GM12801 (cell line): ENCODE measurements around the gene PCGF1.

Experiments
- TF ChIP-seq, protein P1 (sequence below): IDR thresholded peaks from one replicate; pipeline ENCODE4 v1.5.1; 2011; ENCODE audit warnings: control low read depth; ENCODE audit not compliant: insufficient read length; ENCODE audit errors: extremely low read depth

Gene PCGF1

DNA sequence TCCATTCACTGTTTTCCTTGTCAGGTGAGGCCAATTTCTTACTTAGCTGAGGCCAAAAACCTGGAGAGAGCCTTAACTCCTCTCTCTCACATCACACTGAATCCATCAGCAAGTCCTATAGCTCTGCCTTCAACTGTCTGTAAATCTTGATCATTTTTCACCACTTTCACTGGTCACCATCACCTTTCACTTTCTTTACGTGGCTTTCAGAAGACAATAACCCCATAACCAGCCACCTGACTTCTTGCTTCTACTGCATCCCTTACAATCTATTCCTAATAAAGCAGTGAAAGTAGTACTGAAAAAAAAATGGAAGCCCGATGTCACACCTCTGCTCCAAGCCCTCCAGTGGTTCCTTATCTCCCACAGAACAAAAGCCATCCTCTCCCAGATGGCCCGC lies 38.5 kb upstream of the PCGF1 start:
- TF ChIP-seq, protein P1, sequence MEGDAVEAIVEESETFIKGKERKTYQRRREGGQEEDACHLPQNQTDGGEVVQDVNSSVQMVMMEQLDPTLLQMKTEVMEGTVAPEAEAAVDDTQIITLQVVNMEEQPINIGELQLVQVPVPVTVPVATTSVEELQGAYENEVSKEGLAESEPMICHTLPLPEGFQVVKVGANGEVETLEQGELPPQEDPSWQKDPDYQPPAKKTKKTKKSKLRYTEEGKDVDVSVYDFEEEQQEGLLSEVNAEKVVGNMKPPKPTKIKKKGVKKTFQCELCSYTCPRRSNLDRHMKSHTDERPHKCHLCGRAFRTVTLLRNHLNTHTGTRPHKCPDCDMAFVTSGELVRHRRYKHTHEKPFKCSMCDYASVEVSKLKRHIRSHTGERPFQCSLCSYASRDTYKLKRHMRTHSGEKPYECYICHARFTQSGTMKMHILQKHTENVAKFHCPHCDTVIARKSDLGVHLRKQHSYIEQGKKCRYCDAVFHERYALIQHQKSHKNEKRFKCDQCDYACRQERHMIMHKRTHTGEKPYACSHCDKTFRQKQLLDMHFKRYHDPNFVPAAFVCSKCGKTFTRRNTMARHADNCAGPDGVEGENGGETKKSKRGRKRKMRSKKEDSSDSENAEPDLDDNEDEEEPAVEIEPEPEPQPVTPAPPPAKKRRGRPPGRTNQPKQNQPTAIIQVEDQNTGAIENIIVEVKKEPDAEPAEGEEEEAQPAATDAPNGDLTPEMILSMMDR = no peak

- TF ChIP-seq, protein P1 = no peak
Observed at GRCh38 chr2:74544634-74545033, 37.1 kb upstream of the PCGF1 start.

DNA sequence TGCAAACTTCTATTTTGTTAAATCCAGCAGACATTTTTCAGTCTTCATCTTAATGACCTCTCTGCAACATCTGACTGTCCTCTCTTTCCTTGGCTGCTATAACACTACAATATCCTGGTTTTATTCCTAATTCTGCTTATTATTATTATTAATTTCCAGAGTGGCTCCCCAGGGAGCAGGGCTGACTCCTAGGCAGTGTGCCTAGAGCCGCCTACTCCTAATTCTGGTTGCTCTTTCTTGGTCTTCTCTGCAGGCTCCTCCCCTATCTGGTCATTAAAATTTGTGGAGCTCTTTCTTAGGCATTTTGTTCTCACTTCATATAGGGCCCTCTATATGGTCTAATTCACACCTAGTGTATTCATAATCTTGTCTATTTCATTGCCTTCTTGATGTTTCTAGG lies 35.5 kb upstream of the PCGF1 start:
- TF ChIP-seq, protein P1 = no peak

DNA sequence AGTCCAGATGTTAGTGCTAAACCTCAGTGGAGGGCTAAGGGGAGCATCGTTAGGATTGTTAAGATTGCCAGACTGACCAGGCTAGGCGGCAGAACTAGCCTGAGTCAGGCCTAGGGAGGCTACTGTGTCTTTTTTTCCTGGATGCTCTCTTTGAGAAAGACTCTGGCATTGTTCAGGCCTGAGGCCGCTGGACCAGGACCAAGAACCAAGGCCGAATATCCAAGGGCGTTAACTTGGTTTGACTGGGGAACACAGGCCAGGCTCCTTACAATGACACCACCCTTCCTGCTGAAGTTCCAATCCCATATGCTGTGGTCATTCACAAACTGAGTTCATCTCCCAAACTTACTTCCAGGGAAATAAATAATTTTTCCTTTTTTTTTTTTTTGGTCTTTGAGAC lies 32.8 kb upstream of the PCGF1 start:
- TF ChIP-seq, protein P1 = no peak

- TF ChIP-seq, protein P1 = no peak
Observed at GRCh38 chr2:74538881-74539339, 31.4 kb upstream of the PCGF1 start.

- TF ChIP-seq, protein P1 = no peak
Observed at GRCh38 chr2:74537140-74537539, 29.6 kb upstream of the PCGF1 start.

- TF ChIP-seq, protein P1 = no peak
Observed at GRCh38 chr2:74536166-74536950, 28.9 kb upstream of the PCGF1 start.
